HCT116 (cell line): ENCODE measurements around the gene LMBRD2.

Experiments
- CEBPB ChIP-seq: IDR thresholded peaks from 2 replicates; pipeline ENCODE4 v1.6.1; 2012; ENCODE audit warnings: low read depth
- TF ChIP-seq, protein P1 (sequence below): IDR thresholded peaks from 2 replicates; pipeline ENCODE4 v1.6.1; 2012
- TF ChIP-seq, protein P2 (sequence below), 3 experiments: fragments of 200-600 bp in 1 of 3; sonication (generic) in 1 of 3; IDR thresholded peaks in 2 of 3; conservative IDR thresholded peaks in 1 of 3; 2 replicates each; pipeline ENCODE4 v1.5.1; 2012 to 2017; ENCODE audit warnings: low read depth in 2 of 3, low read length in 2 of 3, antibody characterized with exemption in 1 of 3, borderline replicate concordance in 1 of 3, control low read depth in 1 of 3, mild to moderate bottlenecking in 1 of 3, mixed read lengths in 1 of 3, mixed run types in 1 of 3, moderate library complexity in 1 of 3; ENCODE audit not compliant: insufficient read depth in 1 of 3

DNA sequence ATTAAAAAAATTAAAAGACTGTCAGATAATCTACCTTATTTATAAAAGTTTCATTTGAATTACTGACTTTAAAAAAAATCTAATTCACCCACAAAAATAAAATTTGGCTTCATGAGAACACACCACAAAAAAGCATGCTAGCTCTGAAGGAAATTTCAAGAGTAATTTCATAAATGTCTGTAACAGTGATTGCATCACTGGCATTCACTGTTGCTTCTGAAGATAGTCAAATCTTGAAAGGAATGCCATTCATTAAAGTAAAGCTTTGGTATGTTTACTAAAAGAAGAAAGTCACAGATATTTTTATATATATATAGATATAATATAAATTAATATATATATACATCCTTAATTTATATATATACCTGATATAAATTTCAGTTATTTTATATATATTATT is 46.6 kb upstream of the LMBRD2 start:
- TF ChIP-seq, protein P1, sequence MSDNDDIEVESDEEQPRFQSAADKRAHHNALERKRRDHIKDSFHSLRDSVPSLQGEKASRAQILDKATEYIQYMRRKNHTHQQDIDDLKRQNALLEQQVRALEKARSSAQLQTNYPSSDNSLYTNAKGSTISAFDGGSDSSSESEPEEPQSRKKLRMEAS: no peak
- TF ChIP-seq CEBPB: no peak
- TF ChIP-seq, protein P2, sequence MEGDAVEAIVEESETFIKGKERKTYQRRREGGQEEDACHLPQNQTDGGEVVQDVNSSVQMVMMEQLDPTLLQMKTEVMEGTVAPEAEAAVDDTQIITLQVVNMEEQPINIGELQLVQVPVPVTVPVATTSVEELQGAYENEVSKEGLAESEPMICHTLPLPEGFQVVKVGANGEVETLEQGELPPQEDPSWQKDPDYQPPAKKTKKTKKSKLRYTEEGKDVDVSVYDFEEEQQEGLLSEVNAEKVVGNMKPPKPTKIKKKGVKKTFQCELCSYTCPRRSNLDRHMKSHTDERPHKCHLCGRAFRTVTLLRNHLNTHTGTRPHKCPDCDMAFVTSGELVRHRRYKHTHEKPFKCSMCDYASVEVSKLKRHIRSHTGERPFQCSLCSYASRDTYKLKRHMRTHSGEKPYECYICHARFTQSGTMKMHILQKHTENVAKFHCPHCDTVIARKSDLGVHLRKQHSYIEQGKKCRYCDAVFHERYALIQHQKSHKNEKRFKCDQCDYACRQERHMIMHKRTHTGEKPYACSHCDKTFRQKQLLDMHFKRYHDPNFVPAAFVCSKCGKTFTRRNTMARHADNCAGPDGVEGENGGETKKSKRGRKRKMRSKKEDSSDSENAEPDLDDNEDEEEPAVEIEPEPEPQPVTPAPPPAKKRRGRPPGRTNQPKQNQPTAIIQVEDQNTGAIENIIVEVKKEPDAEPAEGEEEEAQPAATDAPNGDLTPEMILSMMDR (IDR thresholded peaks at IDR 0.05 in 2 of 3, conservative IDR thresholded peaks at IDR 0.05 in 1 of 3; ENCODE audit: borderline replicate concordance in 1 of 3, insufficient read depth in 1 of 3, low read depth in 2 of 3, low read length in 2 of 3): no peak
